AG09319 (cell line): ENCODE measurements around the gene GPATCH8.

Experiments used
- DNase-seq: peaks from one replicate; pipeline ENCODE4 v3.0.0-alpha.2; 2010; ENCODE audit warnings: low read depth; ENCODE audit errors: extremely low read depth
- TF ChIP-seq, protein P1 (sequence below): IDR thresholded peaks from 2 replicates; pipeline ENCODE4 v1.5.1; 2011; ENCODE audit warnings: low read depth, mild to moderate bottlenecking, inconsistent platforms, low read length, moderate library complexity

Gene GPATCH8

DNA sequence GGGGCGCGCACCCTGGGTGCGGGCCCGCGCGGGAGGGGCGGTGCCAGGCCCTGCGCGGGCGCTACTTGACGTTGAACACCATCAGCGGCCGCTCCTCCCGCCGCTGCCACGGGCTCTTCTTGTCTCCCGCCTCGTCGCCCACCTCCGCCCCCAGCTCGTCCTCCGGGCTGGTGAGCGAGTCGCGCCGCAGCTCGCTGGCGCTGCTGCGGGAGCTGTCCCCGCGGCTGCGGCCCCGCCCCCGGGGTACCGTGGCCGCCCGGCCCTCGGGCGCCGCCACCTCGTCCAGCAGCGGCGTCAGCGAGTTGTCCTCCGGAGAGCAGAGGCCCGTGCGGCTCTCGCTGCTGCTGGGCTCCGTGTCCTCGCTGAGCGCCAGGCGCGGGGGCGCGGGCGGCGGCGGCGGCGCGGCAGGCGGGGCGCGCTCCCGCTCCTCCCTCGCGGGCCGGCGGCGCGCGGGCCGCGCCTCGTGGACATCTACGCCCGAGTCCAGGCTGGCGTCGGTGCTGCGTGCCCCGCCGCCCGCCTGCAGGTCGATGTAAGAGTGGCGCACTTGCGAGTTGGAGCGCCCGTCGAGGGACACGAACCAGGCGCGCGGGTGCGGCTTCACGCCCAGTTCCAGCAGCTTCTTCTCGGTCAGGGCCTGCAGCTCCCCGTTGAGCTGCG is 149.4 kb downstream of the GPATCH8 start:
- TF ChIP-seq, protein P1, sequence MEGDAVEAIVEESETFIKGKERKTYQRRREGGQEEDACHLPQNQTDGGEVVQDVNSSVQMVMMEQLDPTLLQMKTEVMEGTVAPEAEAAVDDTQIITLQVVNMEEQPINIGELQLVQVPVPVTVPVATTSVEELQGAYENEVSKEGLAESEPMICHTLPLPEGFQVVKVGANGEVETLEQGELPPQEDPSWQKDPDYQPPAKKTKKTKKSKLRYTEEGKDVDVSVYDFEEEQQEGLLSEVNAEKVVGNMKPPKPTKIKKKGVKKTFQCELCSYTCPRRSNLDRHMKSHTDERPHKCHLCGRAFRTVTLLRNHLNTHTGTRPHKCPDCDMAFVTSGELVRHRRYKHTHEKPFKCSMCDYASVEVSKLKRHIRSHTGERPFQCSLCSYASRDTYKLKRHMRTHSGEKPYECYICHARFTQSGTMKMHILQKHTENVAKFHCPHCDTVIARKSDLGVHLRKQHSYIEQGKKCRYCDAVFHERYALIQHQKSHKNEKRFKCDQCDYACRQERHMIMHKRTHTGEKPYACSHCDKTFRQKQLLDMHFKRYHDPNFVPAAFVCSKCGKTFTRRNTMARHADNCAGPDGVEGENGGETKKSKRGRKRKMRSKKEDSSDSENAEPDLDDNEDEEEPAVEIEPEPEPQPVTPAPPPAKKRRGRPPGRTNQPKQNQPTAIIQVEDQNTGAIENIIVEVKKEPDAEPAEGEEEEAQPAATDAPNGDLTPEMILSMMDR: no peak
- no peak for DNase-seq

DNA sequence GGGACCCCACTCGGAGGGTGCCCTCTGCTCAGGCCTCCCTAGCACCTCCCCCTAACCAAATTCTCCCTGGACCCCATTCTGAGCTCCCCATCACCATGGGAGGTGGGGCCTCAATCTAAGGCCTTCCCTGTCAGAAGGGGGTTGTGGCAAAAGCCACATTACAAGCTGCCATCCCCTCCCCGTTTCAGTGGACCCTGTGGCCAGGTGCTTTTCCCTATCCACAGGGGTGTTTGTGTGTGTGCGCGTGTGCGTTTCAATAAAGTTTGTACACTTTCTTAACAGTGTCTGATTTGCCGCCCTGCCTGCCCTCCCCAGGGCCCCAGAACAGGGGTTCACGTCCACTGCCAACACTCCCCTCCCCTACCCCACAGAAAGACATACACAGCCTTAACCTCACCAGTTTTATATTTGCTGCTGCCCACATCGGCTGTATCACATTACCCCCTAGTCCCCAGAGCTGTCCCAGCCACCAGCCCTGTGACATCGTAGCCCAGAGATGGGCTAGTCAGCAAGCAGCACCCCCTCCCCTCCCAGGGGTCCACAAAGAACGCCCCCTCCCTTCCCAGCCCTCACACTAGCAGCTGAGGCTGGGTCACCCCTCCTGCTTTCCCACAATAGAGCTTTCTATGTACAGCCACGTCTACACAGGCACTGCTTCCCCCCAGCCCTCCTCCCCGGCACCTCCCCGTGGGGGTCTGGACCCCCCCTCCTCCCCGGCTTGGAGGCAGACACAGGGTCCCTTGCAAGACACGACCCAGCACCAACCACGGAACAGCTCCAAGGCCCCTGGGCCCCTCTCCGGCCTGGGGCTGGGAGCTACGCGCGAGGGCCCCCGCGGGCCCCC is 150.2 kb downstream of the GPATCH8 start:
- TF ChIP-seq, protein P1: no peak

DNA sequence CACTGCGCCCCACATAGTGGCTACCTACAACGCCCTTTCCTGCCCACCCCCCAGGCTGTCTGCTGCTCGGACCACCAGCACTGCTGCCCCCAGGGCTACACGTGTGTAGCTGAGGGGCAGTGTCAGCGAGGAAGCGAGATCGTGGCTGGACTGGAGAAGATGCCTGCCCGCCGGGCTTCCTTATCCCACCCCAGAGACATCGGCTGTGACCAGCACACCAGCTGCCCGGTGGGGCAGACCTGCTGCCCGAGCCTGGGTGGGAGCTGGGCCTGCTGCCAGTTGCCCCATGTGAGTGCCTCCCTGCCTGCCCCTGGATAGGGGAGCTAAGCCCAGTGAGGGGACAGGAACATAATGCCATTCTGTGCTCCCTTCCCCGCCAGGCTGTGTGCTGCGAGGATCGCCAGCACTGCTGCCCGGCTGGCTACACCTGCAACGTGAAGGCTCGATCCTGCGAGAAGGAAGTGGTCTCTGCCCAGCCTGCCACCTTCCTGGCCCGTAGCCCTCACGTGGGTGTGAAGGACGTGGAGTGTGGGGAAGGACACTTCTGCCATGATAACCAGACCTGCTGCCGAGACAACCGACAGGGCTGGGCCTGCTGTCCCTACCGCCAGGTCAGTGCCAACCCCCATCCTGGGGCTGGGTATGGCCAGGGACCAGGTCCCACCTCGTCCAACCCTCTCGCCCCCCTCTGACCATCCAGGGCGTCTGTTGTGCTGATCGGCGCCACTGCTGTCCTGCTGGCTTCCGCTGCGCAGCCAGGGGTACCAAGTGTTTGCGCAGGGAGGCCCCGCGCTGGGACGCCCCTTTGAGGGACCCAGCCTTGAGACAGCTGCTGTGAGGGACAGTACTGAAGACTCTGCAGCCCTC is 151.0 kb downstream of the GPATCH8 start:
- TF ChIP-seq, protein P1: no peak
- no peak for DNase-seq

More for the DNA sequence above, 150.2 kb downstream of the GPATCH8 start:
- DNase-seq: no peak

DNA sequence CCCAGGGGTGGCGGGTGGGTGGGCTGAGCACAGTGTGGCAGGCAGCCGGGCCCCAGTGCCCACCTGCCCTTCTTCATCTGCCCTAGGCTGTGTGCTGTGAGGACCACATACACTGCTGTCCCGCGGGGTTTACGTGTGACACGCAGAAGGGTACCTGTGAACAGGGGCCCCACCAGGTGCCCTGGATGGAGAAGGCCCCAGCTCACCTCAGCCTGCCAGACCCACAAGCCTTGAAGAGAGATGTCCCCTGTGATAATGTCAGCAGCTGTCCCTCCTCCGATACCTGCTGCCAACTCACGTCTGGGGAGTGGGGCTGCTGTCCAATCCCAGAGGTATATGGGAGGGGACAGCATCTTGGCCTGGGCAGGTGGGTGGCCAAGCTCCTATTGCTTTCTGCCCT is 151.7 kb downstream of the GPATCH8 start:
- no peak for DNase-seq
- TF ChIP-seq, protein P1: no peak

DNA sequence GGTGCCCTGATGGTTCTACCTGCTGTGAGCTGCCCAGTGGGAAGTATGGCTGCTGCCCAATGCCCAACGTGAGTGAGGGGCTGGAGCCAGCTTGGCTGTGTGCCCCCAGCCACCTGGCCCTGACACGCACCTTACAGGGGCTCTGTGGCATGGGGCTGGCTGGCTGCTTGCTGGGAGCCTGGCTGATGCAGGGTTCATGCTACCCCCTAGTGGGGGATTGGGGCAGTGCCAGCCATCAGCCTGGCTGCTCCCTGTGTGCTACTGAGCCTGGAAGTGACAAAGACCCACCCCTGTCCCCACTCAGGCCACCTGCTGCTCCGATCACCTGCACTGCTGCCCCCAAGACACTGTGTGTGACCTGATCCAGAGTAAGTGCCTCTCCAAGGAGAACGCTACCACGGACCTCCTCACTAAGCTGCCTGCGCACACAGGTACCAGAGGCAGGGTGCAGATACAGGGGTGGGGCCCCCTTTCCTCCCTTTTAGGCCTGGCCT is 152.4 kb downstream of the GPATCH8 start:
- TF ChIP-seq, protein P1: peak; percentile 78
- DNase-seq: no peak

DNA sequence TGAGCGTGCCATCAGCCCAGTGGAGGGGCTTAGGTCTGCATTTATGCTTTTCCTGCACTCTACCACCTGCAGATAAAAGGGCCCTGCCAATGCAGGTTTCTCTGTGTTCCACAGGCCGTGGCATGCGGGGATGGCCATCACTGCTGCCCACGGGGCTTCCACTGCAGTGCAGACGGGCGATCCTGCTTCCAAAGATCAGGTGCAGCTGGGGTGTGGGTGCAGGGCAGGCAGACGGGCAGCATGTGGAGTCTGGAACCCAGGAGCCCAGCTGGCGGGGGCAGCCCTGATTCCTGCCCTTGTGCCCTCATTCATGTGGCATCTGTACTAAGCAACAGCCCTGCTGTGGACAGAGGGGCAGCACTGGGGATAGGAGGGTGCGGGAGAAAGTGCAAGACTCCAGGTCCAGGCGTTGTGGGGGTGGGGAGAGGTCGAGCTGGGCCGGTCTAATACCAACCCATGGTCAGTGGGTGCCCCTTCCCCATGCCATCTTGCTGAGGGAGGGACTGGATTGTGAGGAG is 153.6 kb downstream of the GPATCH8 start:
- DNase-seq: no peak
- TF ChIP-seq, protein P1: no peak
